ENCODE data around the gene TMEM170B. TPM values are rescaled to one million over a fixed set of nuclear protein-coding genes. Genes with fewer than 3 reads are reported as not detected.

Gene TMEM170B
- total RNA-seq, 1 donor from 2014 or later, result 3.2 TPM

GRCh38 chr6:11494786-11495564 lies 42.6 kb upstream of the TMEM170B start:
- Histone ChIP-seq H3K4me3 (ENCODE audit: low read depth, low read length) (no peak overlapping the region), H3K36me3 (ENCODE audit: control insufficient read depth, insufficient read depth, low read length) (no peaks in the 10 kb centered on the region), H3K27me3 (ENCODE audit: control insufficient read depth, insufficient read depth, low read length) (no peaks in the 10 kb centered on the region)
- TF ChIP-seq CTCF (IDR thresholded peaks at IDR 0.05; ENCODE audit: insufficient read depth, low read length, poor library complexity, severe bottlenecking), result no peak
- no peak for DNase-seq (ENCODE audit: low read depth)

GRCh38 chr6:11495565-11496145 lies 41.9 kb upstream of the TMEM170B start:
- Histone ChIP-seq H3K36me3 (ENCODE audit: control insufficient read depth, insufficient read depth, low read length) (no peaks in the 10 kb centered on the region), H3K27me3 (ENCODE audit: control insufficient read depth, insufficient read depth, low read length) (no peaks in the 10 kb centered on the region), H3K4me3 (ENCODE audit: low read depth, low read length) (no peak overlapping the region)
- no peak for TF ChIP-seq CTCF (IDR thresholded peaks at IDR 0.05; ENCODE audit: insufficient read depth, low read length, poor library complexity, severe bottlenecking)
- DNase-seq (ENCODE audit: low read depth), result no peak

GRCh38 chr6:11496152-11497060 lies 41.1 kb upstream of the TMEM170B start:
- peak; percentile 35 for DNase-seq (ENCODE audit: low read depth)
- Histone ChIP-seq H3K36me3 (ENCODE audit: control insufficient read depth, insufficient read depth, low read length) (no peaks in the 10 kb centered on the region), H3K27me3 (ENCODE audit: control insufficient read depth, insufficient read depth, low read length) (no peaks in the 10 kb centered on the region), H3K4me3 (ENCODE audit: low read depth, low read length) (no peak overlapping the region)
- peak; percentile 78 for TF ChIP-seq CTCF (IDR thresholded peaks at IDR 0.05; ENCODE audit: insufficient read depth, low read length, poor library complexity, severe bottlenecking)

GRCh38 chr6:11497107-11497506 lies 40.4 kb upstream of the TMEM170B start:
- no peaks in the 10 kb centered on the region for H3K27me3 ChIP-seq (ENCODE audit: control insufficient read depth, insufficient read depth, low read length)
- no peaks in the 10 kb centered on the region for H3K36me3 ChIP-seq (ENCODE audit: control insufficient read depth, insufficient read depth, low read length)
- DNase-seq (ENCODE audit: low read depth), result no peak
- no peak overlapping the region for H3K4me3 ChIP-seq (ENCODE audit: low read depth, low read length)
- no peak for TF ChIP-seq CTCF (IDR thresholded peaks at IDR 0.05; ENCODE audit: insufficient read depth, low read length, poor library complexity, severe bottlenecking)

GRCh38 chr6:11497881-11498280 lies 39.7 kb upstream of the TMEM170B start:
- Histone ChIP-seq H3K36me3 (ENCODE audit: control insufficient read depth, insufficient read depth, low read length) (no peaks in the 10 kb centered on the region), H3K27me3 (ENCODE audit: control insufficient read depth, insufficient read depth, low read length) (no peaks in the 10 kb centered on the region), H3K4me3 (ENCODE audit: low read depth, low read length) (no peak overlapping the region)
- no peak for DNase-seq (ENCODE audit: low read depth)
- no peak for TF ChIP-seq CTCF (IDR thresholded peaks at IDR 0.05; ENCODE audit: insufficient read depth, low read length, poor library complexity, severe bottlenecking)

Data from kidney epithelial cell (primary cell).